Measurements from ENCODE around the gene ADAMTSL1. TPM values are rescaled to one million over a fixed set of nuclear protein-coding genes. Genes with fewer than 3 reads are reported as not detected.

ADAMTSL1 gene
- polyA plus RNA-seq, 1 donor from 2014 or later, result 1.1 TPM

- no peak overlapping the region for H3K4me3 ChIP-seq (ENCODE audit: low read length)
- H3K4me2 ChIP-seq (ENCODE audit: low read length), result no peak overlapping the region
- no peaks in the 10 kb centered on the region for H3K9me2 ChIP-seq (ENCODE audit: insufficient read depth, low read length)
- no peaks in the 10 kb centered on the region for H3K79me2 ChIP-seq (replicated peaks; ENCODE audit: insufficient read depth, low read length)
- no peaks in the 10 kb centered on the region for H4K20me1 ChIP-seq (ENCODE audit: insufficient read depth)
- no peaks in the 10 kb centered on the region for H3K9me3 ChIP-seq (ENCODE audit: low read length)
- no peak for TF ChIP-seq MXI1 (conservative IDR thresholded peaks at IDR 0.05; ENCODE audit: poor library complexity, severe bottlenecking)
- TF ChIP-seq RAD21 (conservative IDR thresholded peaks at IDR 0.05), result no peak
- no peak for TF ChIP-seq TAF1 (IDR thresholded peaks at IDR 0.05; ENCODE audit: low read depth)
- TF ChIP-seq CTCF (IDR thresholded peaks at IDR 0.05; ENCODE audit: poor library complexity, severe bottlenecking), result no peak
- TF ChIP-seq EP300 (conservative IDR thresholded peaks at IDR 0.05; ENCODE audit: poor library complexity, severe bottlenecking), result no peak
- TF ChIP-seq REST (IDR thresholded peaks at IDR 0.05; ENCODE audit: borderline replicate concordance), result no peak
- TF ChIP-seq POLR2AphosphoS5 (IDR thresholded peaks at IDR 0.05), result no peak
- no peak for TF ChIP-seq EZH2 (IDR thresholded peaks at IDR 0.05; ENCODE audit: borderline replicate concordance, insufficient read depth, low read length, poor library complexity, severe bottlenecking)
- H3K27me3 ChIP-seq (ENCODE audit: insufficient read depth, low read depth, low read length), result no peaks in the 10 kb centered on the region
- H2AFZ ChIP-seq (ENCODE audit: low read depth, low read length), result no peak overlapping the region
- H3K36me3 ChIP-seq (ENCODE audit: insufficient read depth, low read length), result no peaks in the 10 kb centered on the region
- no peak overlapping the region for H3K27ac ChIP-seq (ENCODE audit: low read length)
- H3F3A ChIP-seq (ENCODE audit: insufficient read depth, low read length, poor library complexity, severe bottlenecking), result no peaks in the 10 kb centered on the region
- no peak overlapping the region for H3K9ac ChIP-seq (ENCODE audit: low read length)
These were observed 383.8 kb downstream of the ADAMTSL1 start for GRCh38 chr9:18857769-18858168.

GRCh38 chr9:18861609-18862544 is 387.9 kb downstream of the ADAMTSL1 start:
- Histone ChIP-seq H3K9ac (ENCODE audit: low read length) (no peak overlapping the region), H3K79me2 (replicated peaks; ENCODE audit: insufficient read depth, low read length) (no peaks in the 10 kb centered on the region), H3K27ac (ENCODE audit: low read length) (no peak overlapping the region), H3K9me3 (ENCODE audit: low read length) (no peaks in the 10 kb centered on the region), H3K9me2 (ENCODE audit: insufficient read depth, low read length) (no peaks in the 10 kb centered on the region), H3K4me3 (ENCODE audit: low read length) (no peak overlapping the region), H3K4me2 (ENCODE audit: low read length) (no peak overlapping the region), H3K27me3 (ENCODE audit: insufficient read depth, low read depth, low read length) (no peaks in the 10 kb centered on the region), H3K36me3 (ENCODE audit: insufficient read depth, low read length) (no peaks in the 10 kb centered on the region), H4K20me1 (ENCODE audit: insufficient read depth) (no peaks in the 10 kb centered on the region), H3F3A (ENCODE audit: insufficient read depth, low read length, poor library complexity, severe bottlenecking) (no peaks in the 10 kb centered on the region), H2AFZ (ENCODE audit: low read depth, low read length) (no peak overlapping the region)
- TF ChIP-seq REST (IDR thresholded peaks at IDR 0.05; ENCODE audit: borderline replicate concordance), result no peak
- no peak for TF ChIP-seq EP300 (conservative IDR thresholded peaks at IDR 0.05; ENCODE audit: poor library complexity, severe bottlenecking)
- no peak for TF ChIP-seq EZH2 (IDR thresholded peaks at IDR 0.05; ENCODE audit: borderline replicate concordance, insufficient read depth, low read length, poor library complexity, severe bottlenecking)
- no peak for TF ChIP-seq SMC3 (conservative IDR thresholded peaks at IDR 0.05; ENCODE audit: poor library complexity)
- TF ChIP-seq CTCF (IDR thresholded peaks at IDR 0.05; ENCODE audit: poor library complexity, severe bottlenecking), result no peak
- no peak for TF ChIP-seq TAF1 (IDR thresholded peaks at IDR 0.05; ENCODE audit: low read depth)
- no peak for TF ChIP-seq RAD21 (conservative IDR thresholded peaks at IDR 0.05)
- TF ChIP-seq POLR2AphosphoS5 (IDR thresholded peaks at IDR 0.05), result no peak
- no peak for TF ChIP-seq MXI1 (conservative IDR thresholded peaks at IDR 0.05; ENCODE audit: poor library complexity, severe bottlenecking)

All from neural cell (in vitro differentiated cells).